GM12801 (cell line): ENCODE measurements around the gene SGO1.

Experiments
- CTCF ChIP-seq: IDR thresholded peaks from one replicate; pipeline ENCODE4 v1.5.1; 2011; ENCODE audit warnings: control low read depth; ENCODE audit not compliant: insufficient read length; ENCODE audit errors: extremely low read depth

SGO1 gene

DNA sequence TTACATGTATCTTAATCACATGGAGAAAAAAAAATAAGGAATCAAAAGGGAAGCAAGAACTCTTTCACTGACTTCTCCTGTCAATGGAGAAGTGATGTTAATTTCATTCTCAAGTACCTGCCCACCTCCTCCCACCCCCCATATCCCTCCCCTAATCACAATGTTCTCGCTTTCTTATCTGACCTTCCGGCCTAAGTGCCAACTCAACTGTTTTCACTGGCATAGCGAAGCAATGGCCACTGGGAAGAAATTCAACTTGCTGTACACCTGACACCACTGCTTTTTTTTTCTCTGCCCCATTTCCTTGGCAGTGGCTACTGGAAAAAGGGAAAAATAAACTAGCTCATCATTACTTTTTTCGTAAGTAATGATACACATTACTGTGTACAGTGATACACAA is 3.8 kb downstream of the SGO1 start:
- TF ChIP-seq CTCF, result no peak

DNA sequence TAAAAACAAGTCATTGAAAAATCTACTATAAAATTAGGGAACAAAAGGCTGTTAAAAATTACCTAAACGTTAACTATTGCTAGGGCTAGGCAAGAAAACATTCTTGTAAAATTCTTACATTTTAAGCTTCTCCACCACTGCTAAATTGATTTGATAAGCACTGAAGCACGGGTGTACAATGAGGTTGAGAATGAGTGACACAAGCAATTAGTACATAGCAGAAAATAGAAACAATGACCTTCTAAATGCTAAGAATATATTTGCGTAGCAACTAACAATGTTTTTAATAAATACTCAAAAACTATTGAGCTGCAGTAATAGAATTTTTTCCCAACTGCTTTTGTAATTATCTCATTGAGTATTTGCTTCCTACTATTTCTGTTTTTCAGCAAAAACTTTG is 4.7 kb downstream of the SGO1 start:
- no peak for TF ChIP-seq CTCF

DNA sequence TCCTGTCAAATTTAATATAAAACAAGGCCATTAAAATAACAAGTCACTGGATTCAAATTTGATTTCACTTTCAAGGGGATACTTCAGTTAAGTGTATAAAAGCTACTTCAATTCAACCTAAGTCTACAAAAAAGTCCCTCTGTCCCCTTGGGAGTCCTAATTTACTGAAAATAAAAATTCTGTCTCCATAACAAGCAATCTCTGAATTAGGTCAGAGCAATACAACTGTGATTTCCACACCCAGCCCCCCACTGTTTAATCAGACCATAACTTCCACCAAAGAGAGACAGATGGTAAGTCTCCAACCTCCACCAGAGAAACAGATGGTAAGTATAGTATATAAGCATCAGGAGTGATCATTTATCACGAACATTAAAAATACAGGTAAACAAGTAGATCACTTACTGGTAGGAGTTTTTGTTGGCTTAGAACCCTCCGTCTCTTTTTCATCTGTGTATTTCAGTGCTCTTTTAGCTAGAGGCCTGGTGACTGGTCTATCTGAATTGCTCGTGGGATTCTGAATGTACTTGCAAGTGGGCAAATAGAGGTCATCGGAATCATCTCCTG is 12.1 kb downstream of the SGO1 start:
- no peak for TF ChIP-seq CTCF

DNA sequence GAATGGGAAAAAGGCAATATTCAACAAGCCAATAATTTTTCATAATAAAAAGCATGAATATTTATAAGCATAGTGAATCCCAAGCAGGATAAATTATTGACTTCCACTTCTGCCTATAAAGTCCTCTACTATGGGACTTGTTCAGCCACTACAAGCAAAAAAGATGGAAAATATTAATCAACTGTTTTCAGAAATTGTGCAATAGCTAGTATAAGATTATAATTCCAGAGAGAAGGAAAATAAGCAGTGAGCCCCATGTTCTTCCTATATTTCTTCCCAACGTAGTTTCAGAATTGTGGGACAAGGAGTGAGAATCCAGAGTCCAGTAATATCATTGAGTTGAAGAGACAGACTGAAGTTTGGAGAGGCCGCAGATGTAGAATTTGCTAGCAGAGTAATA is 24.3 kb downstream of the SGO1 start:
- no peak for TF ChIP-seq CTCF

DNA sequence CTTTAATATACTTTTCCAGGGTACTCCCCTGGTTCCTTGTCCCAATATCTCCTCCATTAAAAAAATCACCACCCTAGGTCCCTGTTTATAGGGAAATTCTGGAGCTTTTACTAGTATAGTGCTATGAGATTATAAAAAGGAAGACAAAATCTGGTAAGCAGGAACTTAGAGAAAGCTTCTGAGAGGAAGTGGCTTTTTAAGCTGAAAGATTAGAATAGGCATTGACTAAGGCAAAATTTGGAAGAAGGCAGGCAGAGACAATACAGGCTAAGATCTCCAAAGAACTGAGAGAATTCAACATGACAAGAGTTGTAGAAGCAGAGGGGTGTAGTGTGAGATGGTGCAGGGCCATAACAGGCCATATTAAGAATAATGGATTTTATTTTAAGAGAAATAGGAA is 25.8 kb downstream of the SGO1 start:
- TF ChIP-seq CTCF, result no peak

- TF ChIP-seq CTCF, result no peak
Measured at GRCh38 chr3:20154928-20155327, 31.1 kb downstream of the SGO1 start.

DNA sequence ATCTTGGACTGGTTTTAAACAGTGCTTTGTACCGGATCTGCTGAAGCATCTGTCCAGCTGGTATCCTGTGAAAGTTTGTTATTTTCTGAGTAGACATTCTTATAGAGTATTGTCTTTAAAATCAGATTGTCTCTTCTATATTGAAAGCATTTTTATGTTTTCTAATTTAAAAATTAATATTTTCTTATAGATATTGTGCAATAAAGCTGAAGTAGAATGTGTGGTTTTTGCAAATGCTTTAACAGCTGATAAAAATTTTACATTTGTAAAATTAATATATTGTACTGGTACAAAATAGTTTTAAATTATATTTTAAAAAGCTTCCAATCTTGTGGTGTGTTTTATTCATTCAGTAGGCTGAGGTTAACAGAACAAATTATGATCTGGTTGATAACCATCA is 31.9 kb downstream of the SGO1 start:
- no peak for TF ChIP-seq CTCF

GRCh38 chr3:20148466-20148865 is 37.5 kb downstream of the SGO1 start:
- no peak for TF ChIP-seq CTCF
